NCI-H2107 treated with DMSO at 0.1 percent for 48 hours (cell line): ENCODE results near the gene IL17C.

Experiments
- DNase-seq: peaks from one replicate; lab custom pipeline; 2025; ENCODE audit not compliant: unreplicated experiment; lab: John Stamatoyannopoulos, UW

The IL17C gene

DNA sequence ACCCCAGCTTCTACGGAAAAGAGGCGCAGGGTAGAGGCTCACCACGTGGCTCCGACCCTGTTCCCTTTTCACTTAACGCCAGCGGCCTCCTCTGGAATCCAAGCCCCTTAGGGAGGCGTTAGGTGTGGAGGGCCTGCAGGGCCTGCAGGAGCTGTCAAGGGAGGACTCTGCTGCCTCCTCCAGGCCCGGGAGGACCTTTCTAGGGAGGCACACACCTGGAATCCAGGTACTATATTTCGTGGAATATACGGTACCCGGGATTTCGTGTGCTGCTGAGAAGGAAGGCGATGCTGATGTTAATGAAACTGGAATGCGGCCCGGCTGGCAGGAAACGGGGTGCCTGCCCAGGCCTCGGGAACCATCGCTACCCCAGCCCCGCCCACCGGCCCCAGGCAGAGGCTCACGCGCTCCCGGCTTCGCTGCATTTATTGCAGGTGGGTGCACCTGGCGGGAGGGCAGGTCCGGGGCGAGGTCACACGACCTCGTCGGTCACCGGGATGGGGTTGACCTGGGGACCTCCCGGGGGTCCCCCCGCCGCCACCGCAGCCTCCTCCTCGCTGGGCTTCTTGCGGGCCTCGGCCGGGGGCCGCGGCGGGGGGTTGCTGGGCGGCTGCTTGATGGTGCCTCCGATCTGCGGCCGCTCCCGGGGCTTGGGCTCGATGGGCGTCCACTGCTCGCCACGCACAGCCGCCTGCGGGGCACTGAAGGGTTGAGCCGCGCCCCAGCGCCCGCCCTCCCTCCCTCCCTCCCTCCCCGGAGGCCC lies 4.7 kb downstream of the IL17C start:
- no peak for DNase-seq

- no peak for DNase-seq
Observed at GRCh38 chr16:88643644-88643932, 5.2 kb downstream of the IL17C start.

DNA sequence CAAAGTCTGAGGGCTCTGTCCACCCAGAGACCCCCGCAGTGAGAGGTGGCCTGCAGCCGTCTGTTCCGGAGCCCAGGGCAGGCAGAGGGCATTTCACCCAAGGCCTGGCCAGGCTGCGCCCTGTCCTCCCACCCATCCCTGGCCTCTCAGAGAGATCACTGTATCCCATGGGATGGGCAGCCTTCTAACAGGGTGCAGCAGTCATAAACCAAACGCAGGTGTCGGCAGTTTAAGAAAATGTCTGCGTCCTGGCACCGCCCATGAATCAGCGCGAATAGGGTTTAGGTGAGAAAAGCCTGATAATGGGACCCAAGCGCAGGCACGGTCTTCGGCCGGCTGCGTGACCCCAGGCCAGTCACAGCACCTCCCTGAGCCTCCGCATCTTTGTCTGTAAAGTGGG lies 7.1 kb downstream of the IL17C start:
- DNase-seq = no peak

DNA sequence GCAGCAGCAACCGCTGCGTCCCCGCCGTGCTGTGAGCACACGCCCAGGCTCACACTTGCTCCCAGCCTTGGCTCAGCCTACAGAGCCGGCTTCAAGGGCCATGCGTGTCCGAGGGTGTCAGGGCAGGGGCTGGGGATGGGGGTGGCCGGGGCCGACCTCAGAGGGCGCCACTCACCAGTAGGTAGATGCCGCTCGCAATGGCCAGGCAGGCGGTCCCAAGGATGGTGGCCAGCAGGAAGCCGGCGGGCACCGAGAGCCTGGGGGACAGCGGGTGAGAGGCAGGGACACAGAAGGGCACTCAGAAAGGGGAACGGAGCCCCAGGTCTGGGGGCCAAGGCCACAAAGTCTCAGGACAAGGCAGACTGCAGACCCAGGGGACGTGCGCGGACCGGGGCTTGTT lies 7.6 kb downstream of the IL17C start:
- DNase-seq = no peak

DNA sequence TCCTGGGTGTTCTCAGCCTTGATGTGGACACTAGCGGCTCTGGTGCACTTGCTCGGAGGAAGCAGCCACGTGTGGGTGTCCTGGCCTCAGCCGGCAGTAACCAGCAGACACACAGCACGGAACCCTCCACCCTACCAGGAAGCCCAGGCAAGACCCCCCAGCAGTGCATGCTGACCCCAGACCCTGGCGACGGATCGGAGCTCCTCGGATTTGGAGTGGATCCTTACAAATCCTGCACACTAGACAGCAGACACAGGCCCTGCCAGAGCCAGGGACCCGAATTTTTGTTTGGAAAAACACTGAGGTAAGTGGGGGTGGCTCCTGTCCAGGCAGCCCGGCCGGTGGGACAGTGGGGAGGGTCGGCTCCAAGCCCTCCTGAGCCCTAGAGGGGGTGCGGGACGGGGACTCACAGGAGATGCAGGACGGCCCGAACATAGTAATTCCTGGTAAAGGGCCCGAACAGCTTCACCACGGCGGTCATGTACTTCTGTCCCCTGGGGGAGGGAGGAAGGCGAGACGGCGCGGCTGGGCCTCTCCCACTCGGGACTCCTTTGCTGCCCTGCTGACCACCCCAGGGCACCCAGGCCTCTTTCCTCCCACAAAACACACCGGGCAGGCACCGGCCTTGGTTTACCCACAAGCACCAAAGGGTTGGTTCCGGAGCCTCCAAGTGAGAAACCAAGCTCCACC lies 8.1 kb downstream of the IL17C start:
- DNase-seq = no peak

GRCh38 chr16:88647178-88648070 lies 9.1 kb downstream of the IL17C start:
- no peak for DNase-seq

DNA sequence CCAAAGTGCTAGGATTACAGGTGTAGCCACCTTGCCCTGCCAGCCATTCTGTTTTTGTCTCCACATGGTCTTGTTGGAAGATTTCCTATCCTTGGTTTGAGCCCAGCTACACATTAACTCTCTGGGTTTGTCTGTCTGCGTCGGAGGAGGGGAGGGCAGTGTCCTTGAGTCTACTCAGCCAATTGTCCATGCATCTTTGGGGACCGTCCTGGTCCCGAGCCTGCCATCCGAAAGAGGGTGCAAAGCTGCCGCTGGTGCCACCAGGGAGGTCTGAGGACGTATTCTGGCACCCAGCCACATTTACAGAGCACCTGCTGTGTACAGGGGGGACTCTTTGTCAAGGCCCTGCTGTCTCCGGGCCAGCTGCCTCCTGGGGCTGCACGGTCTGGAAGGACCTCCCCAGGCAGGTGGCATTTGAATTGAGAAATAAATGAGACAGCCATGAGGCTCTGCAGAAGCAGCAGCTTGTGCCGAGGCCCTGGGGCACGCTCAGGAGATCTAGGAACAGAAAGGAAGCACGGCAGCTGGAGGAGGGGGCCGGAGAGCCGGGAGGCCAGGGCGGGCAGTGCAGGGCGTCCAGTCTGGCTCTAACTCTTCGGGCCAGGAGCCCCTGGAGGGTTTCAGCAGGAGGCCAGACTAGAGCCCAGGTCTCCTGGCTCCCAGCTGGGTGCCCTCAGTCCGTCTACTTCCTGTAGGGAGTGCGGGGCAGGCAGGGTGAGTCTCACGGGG lies 11.0 kb downstream of the IL17C start:
- peak; percentile 64 for DNase-seq

DNA sequence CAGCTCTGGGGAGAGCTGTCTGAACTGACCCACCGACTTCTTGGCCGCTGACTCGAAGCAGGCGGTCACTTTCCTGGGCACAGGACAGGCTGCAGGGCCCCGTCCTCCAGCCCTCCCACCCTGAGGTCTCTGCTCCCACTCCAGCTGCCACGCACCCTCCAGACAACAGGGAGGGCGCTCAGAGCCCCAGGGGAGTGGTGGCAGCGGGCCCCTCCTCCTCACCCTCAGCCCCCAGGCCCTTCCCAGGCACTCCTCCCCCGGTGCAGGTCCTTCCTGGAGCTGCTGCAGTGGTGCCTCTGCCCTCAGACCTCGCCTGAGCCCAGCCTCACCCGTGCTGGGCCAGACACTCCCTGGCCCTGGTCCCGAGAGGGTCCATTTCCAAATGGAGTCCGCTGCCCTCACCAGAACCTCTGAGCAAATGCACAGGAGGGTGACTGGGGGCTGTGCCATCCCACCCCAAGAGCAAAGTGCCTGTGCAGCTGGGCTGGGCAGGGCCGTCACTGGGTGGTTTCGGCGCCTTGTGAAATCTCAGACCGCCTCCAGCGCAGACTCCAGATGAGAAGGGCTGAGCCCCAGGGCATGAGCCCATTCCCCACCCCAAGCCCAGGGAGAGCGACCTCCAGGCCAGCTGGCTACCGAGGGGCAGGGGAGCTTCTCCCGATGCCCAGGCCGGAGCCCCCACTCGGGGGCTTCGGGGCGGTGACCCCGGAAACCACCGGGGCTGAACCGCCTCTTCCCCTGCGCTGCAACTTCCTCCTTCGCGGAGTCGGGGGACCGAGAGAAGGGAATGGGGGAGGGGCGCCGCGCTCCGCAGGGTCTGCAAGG lies 11.8 kb downstream of the IL17C start:
- no peak for DNase-seq

DNA sequence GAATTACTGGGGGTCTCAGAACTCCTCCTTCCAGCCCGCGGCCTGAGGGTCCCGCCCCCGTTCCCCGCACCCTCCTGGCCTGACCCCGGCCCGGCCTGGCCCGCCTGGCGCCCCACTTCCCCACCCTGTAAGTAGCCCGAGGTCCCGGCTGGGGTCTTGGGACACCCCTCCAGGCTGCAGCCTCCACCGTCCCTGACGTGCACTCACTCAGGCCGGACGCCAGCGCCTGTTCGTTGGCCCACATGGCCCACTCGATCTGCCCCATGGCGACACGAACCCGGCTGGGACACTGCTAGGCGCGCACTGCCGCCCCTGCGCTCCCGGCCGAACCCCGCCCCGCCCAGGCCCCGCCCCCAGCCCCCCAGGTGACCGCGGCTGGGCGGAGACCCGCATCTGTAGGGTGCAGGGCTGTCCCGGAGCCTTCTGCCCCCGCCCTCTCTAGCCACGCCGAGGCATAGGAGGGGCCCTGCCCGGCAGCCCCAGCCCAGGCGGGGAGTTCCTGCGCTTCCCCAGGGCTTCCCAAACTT lies 12.4 kb downstream of the IL17C start, which contains the start of gene CYBA:
TSS of gene CYBA (minus strand) at position 305 of the 527 bp plus-strand sequence. CDS start at position 265, 40 bp downstream.
- DNase-seq = no peak

- no peak for DNase-seq
Observed at GRCh38 chr16:88651276-88651988, 13.1 kb downstream of the IL17C start.

DNA sequence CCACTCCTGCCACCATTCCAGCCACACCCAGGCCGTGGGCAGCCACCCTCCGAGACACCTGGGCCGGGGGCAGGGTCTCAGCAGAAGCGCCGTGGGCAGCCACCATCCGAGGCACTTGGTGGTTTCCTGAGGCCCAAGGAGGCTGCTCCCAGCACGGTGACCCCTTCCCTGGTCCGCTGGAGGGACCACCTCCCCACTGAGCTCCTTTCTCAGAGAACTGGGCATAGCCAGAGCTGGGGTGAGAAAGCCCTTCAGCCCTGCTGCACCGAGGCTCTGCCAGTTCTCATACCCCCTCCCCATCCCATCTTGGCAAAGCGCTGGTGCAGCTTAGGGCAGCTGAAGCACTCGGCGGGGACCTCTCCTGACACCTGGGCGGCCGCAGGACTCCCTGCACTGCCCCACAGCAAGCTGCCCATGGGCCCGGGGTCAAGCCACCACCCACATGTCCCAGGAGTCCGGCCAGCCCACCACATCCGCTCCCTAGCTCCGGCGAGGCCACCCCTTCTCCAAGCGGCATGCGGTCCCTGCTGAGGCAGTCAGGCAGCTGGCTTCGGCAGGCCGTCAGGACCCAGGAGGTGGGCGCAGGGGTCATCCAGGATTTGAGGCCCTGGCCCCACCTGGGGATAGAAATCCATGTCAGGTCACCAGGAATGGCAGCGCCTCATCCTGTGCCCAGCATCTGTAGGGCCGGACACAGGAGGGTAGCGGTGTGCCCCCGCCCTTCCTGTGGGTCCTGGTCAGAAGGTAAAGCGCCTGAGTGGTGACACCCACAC lies 13.8 kb downstream of the IL17C start:
- no peak for DNase-seq

- DNase-seq = no peak
Observed at GRCh38 chr16:88652762-88653063, 14.3 kb downstream of the IL17C start.

DNA sequence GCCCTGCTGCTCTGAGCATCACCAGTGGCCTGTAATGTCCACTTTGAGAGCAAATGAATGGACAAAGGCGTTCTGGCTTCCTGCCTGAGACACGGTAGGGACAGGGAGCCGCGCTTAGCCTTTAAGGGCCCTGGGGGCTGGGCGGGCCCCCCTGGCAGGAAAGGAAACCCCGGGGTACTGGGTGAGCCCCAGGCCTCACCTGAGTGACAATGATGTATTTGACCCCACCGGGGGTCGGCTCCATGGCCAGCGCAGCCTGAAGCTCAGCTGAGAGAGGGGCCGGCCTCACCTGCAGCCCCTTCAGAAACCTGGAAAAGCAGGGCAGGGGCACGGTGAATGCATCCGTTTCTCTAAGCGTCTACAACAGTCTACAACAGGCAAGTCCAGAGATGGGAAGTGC lies 14.7 kb downstream of the IL17C start:
- DNase-seq = no peak

GRCh38 chr16:88653596-88654362 lies 15.4 kb downstream of the IL17C start:
- no peak for DNase-seq

DNA sequence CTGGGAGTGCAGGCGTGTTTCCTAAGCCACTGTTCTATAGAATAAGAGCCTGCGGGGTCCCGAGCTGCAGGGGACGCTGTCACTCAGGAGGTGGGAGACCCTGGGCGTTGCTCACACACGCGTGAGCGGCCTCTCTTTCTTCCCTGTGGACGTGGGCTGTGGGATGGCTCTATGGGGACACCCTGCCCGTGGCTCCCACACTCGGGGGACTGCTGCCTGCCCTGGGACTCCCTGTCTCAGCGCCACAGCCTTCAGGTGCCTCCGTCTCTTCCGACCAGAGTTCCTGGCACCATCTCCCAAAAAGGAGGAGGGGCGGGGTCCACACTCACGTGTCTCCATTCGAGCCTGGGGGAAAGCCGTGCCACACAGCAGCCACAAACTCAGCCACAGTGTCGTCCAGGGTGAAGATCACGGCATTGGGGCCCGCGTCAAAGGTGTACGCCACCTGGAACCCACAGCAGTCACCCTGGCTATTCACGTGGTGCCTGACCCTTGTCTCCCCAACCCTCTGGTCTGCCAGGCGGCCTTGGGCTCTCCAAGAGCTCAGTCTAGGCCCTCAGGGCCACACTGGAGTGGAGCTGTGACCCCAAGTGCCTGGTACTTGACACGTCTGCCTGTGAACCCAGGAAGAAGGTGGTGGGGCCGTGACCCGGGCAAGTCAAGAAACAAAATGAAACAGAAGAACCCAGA lies 16.1 kb downstream of the IL17C start:
- no peak for DNase-seq

- DNase-seq = no peak
Observed at GRCh38 chr16:88655053-88655732, 16.8 kb downstream of the IL17C start.

DNA sequence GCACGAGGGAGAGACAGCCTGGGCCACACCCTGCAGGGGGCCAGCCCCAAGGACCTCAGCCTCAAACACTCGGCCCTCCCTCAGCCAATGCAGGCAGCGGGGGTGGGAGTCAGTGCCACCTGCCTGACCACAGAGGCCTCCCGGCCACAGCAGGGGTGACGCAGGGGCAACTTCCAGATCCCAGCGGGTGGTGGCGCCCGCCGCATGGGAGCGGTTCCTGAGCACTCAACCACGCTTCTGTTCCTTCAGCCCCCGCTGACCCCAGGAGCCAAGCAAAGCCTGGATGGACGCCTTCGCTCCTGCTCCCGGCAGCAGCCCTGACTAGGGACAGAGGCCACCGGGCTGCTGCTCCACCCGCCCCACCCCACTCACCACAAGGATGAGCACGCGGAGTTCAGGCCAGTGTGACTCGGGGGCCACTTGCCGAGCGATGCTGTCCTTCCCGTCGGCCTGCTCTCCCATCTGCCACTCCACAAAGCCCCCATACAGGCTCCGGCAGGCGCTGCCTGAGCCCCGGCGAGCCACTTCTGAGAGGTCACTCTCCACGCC lies 17.4 kb downstream of the IL17C start:
- no peak for DNase-seq
